ENCODE data around the gene AMDHD1.

AMDHD1 gene

GRCh38 chr12:95996034-95996658, 53.0 kb downstream of the AMDHD1 start, which contains the start of gene HAL:
Gene HAL, minus strand, starts transcription at chr12:95996344. Its CDS starts 434 bp downstream, at chr12:95995910.
- DNase-seq: no peak

- DNase-seq: no peak
These were observed 54.1 kb downstream of the AMDHD1 start for GRCh38 chr12:95997276-95997675.

GRCh38 chr12:95997911-95998510, 54.9 kb downstream of the AMDHD1 start:
- DNase-seq: no peak

- DNase-seq: peak; percentile 39
These were observed 55.6 kb downstream of the AMDHD1 start for GRCh38 chr12:95998611-95999286.

GRCh38 chr12:95999484-95999883, 56.4 kb downstream of the AMDHD1 start:
- DNase-seq: no peak

GRCh38 chr12:96000858-96001257, 57.7 kb downstream of the AMDHD1 start:
- no peak for DNase-seq

- DNase-seq: no peak
These were observed 63.6 kb downstream of the AMDHD1 start for GRCh38 chr12:96006727-96007126.

- DNase-seq: no peak
These were observed 64.6 kb downstream of the AMDHD1 start for GRCh38 chr12:96007729-96008128.

- DNase-seq: no peak
These were observed 71.9 kb downstream of the AMDHD1 start for GRCh38 chr12:96014943-96015599.

GRCh38 chr12:96015672-96016071, 72.5 kb downstream of the AMDHD1 start:
- DNase-seq: peak; percentile 1

Measured in kidney glomerular epithelial cell (primary cell).